HuH-7.5 (cell line): ENCODE data around the gene CSF2RB.

ENCODE experiments used
- DNase-seq: peaks from one replicate; pipeline ENCODE4 v3.0.0; 2011; ENCODE audit warnings: low spot score

Gene CSF2RB

GRCh38 chr22:36891646-36892045 is 21.8 kb upstream of the CSF2RB start:
- no peak for DNase-seq

- no peak for DNase-seq
Measured at GRCh38 chr22:36892292-36892691, 21.1 kb upstream of the CSF2RB start.

- no peak for DNase-seq
Measured at GRCh38 chr22:36893262-36893661, 20.2 kb upstream of the CSF2RB start.

- no peak for DNase-seq
Measured at GRCh38 chr22:36894266-36894665, 19.2 kb upstream of the CSF2RB start.

- no peak for DNase-seq
Measured at GRCh38 chr22:36897611-36898010, 15.8 kb upstream of the CSF2RB start.

GRCh38 chr22:36898690-36899089 is 14.7 kb upstream of the CSF2RB start:
- DNase-seq, result no peak

- DNase-seq, result no peak
Measured at GRCh38 chr22:36899498-36899897, 13.9 kb upstream of the CSF2RB start.

GRCh38 chr22:36900225-36900624 is 13.2 kb upstream of the CSF2RB start:
- no peak for DNase-seq

GRCh38 chr22:36900880-36901279 is 12.5 kb upstream of the CSF2RB start:
- no peak for DNase-seq

GRCh38 chr22:36901411-36902142 is 11.9 kb upstream of the CSF2RB start:
- DNase-seq, result no peak

GRCh38 chr22:36902143-36902926 is 11.1 kb upstream of the CSF2RB start:
- DNase-seq, result no peak

- no peak for DNase-seq
Measured at GRCh38 chr22:36904260-36904880, 9.1 kb upstream of the CSF2RB start.

- no peak for DNase-seq
Measured at GRCh38 chr22:36907253-36908195, 5.9 kb upstream of the CSF2RB start.

GRCh38 chr22:36910461-36910860 is 3.0 kb upstream of the CSF2RB start:
- DNase-seq, result no peak

- DNase-seq, result no peak
Measured at GRCh38 chr22:36911887-36912661, 1.4 kb upstream of the CSF2RB start.

- DNase-seq, result no peak
Measured at GRCh38 chr22:36912694-36913426, 568 bp upstream of the CSF2RB start.

- DNase-seq, result no peak
Measured at GRCh38 chr22:36914390-36914752, 943 bp downstream of the CSF2RB start.

- DNase-seq, result no peak
Measured at GRCh38 chr22:36916034-36916433, 2.6 kb downstream of the CSF2RB start.

GRCh38 chr22:36918586-36919284 is 5.3 kb downstream of the CSF2RB start:
- DNase-seq, result no peak
